H1 (cell line): ENCODE data around the gene H6PD. TPM values are rescaled to one million over a fixed set of nuclear protein-coding genes. Genes with fewer than 3 reads are reported as not detected.

Experiments used
- CTCF ChIA-PET: fragments of 300-600 bp; sonication (Branson Sonifier 250); formaldehyde crosslinking; loops from one replicate; lab custom pipeline; 2021; ENCODE audit not compliant: partially characterized antibody; lab: Charles Lee
- POLR2A ChIA-PET: fragments of 300-600 bp; sonication (Branson Sonifier 250); formaldehyde crosslinking; loops from one replicate; lab custom pipeline; 2021; ENCODE audit warnings: inconsistent platforms; ENCODE audit not compliant: partially characterized antibody; lab: Charles Lee
- DNase-seq, 2 experiments: peaks; one replicate each; pipeline versions ENCODE4 v3.0.0 to v3.0.0-alpha.2; 2010 to 2022; ENCODE audit warnings: low spot score in 2 of 2, low read depth in 1 of 2, mixed read lengths in 1 of 2
- FAIRE-seq: peaks from 2 replicates; lab custom pipeline; 2011; peaks lifted over from hg19 to GRCh38; lab: Jason Lieb, UNC
- H2AFZ ChIP-seq: 2 replicates; pipeline ENCODE4 v1.8.1; 2012; ENCODE audit warnings: low read length, inconsistent platforms
- H2AK5ac ChIP-seq: 2 replicates; pipeline ENCODE4 v1.6.1; 2013; ENCODE audit warnings: low read depth, low read length
- H2BK120ac ChIP-seq: replicated peaks from 2 replicates; pipeline ENCODE3; 2013; ENCODE audit warnings: low read depth, low read length, inconsistent platforms
- H2BK12ac ChIP-seq: 2 replicates; pipeline ENCODE4 v1.6.1; 2013; ENCODE audit warnings: low read depth, low read length
- H2BK15ac ChIP-seq: 2 replicates; pipeline ENCODE4 v1.6.1; 2013; ENCODE audit warnings: low read length
- H2BK20ac ChIP-seq: 2 replicates; pipeline ENCODE4 v1.6.1; 2013; ENCODE audit warnings: low read length
- H2BK5ac ChIP-seq: 2 replicates; pipeline ENCODE4 v1.6.1; 2013; ENCODE audit warnings: low read depth, low read length
- H3K14ac ChIP-seq: 2 replicates; pipeline ENCODE4 v1.6.1; 2013; ENCODE audit warnings: inconsistent platforms; ENCODE audit not compliant: insufficient read length
- H3K18ac ChIP-seq: 2 replicates; pipeline ENCODE4 v1.6.1; 2013; ENCODE audit warnings: low read length; ENCODE audit errors: extremely low read depth
- H3K23ac ChIP-seq: 2 replicates; pipeline ENCODE4 v1.6.1; 2013; ENCODE audit warnings: inconsistent platforms; ENCODE audit not compliant: insufficient read length
- H3K23me2 ChIP-seq: 2 replicates; pipeline ENCODE4 v1.6.1; 2013; ENCODE audit warnings: low read depth, low read length
- H3K27ac ChIP-seq: 2 replicates; pipeline ENCODE4 v1.6.1; 2011; ENCODE audit warnings: low read depth, low read length, inconsistent platforms
- H3K27me3 ChIP-seq, 4 experiments: replicated peaks in 1 of 4; 1 replicate in 1 of 4; 2 replicates in 3 of 4; pipeline versions ENCODE4 v1.6.1 to v1.8.1; 2011 to 2013; ENCODE audit warnings: low read length in 3 of 4, mild to moderate bottlenecking in 3 of 4, inconsistent platforms in 2 of 4, mixed read lengths in 2 of 4, moderate library complexity in 1 of 4; ENCODE audit not compliant: control insufficient read depth in 3 of 4, insufficient read depth in 3 of 4; ENCODE audit errors: extremely low read depth in 1 of 4
- H3K36me3 ChIP-seq, 4 experiments: 2 replicates each; pipeline versions ENCODE4 v1.6.1 to v1.8.1; 2011 to 2013; ENCODE audit warnings: mild to moderate bottlenecking in 4 of 4, low read length in 3 of 4, moderate library complexity in 2 of 4, control low read depth in 1 of 4, inconsistent platforms in 1 of 4; ENCODE audit not compliant: insufficient read depth in 4 of 4, control insufficient read depth in 2 of 4
- H3K4ac ChIP-seq: replicated peaks from 2 replicates; pipeline ENCODE3; 2013; ENCODE audit warnings: low read length, low read depth, mixed read lengths, inconsistent platforms; ENCODE audit not compliant: insufficient read length
- H3K4me1 ChIP-seq, 4 experiments: replicated peaks in 1 of 4; 1 replicate in 1 of 4; 2 replicates in 3 of 4; pipeline versions ENCODE4 v1.6.1 to v1.8.1; 2011 to 2013; ENCODE audit warnings: low read length in 3 of 4, inconsistent platforms in 2 of 4, mixed read lengths in 1 of 4; ENCODE audit not compliant: insufficient read depth in 4 of 4, control insufficient read depth in 3 of 4
- H3K4me2 ChIP-seq, 2 experiments: 2 replicates each; pipeline versions ENCODE4 v1.6.1 to v1.8.1; 2011 to 2013; ENCODE audit warnings: low read depth in 2 of 2, low read length in 2 of 2, control low read depth in 1 of 2, inconsistent platforms in 1 of 2, mild to moderate bottlenecking in 1 of 2; ENCODE audit not compliant: insufficient read depth in 1 of 2
- H3K4me3 ChIP-seq, 4 experiments: fragments of 200-600, 300-600 bp in 1 of 4; sonication (generic), shearing (Covaris generic), sonication (Bioruptor Twin) in 1 of 4; 2 replicates each; pipeline versions ENCODE4 v1.5.1 to v1.8.1; 2011 to 2016; ENCODE audit warnings: low read length in 4 of 4, low read depth in 3 of 4, control low read depth in 2 of 4, inconsistent platforms in 2 of 4, mild to moderate bottlenecking in 2 of 4, mixed read lengths in 1 of 4, moderate library complexity in 1 of 4; ENCODE audit not compliant: insufficient read depth in 2 of 4; ENCODE audit errors: extremely low read depth in 1 of 4
- H3K56ac ChIP-seq: replicated peaks from 2 replicates; pipeline ENCODE3; 2013; ENCODE audit warnings: low read depth, mild to moderate bottlenecking, mixed read lengths, low read length, inconsistent platforms; ENCODE audit not compliant: insufficient read length
- H3K79me1 ChIP-seq: 2 replicates; pipeline ENCODE4 v1.6.1; 2013; ENCODE audit warnings: low read depth, low read length, control low read depth
- H3K79me2 ChIP-seq, 2 experiments: 2 replicates each; pipeline versions ENCODE4 v1.6.1 to v1.8.1; 2012 to 2013; ENCODE audit warnings: low read length in 2 of 2, mild to moderate bottlenecking in 2 of 2, inconsistent platforms in 1 of 2; ENCODE audit not compliant: insufficient read depth in 2 of 2, control insufficient read depth in 1 of 2
- H3K9ac ChIP-seq, 4 experiments: replicated peaks in 1 of 4; 1 replicate in 1 of 4; 2 replicates in 3 of 4; pipeline versions ENCODE4 v1.6.1 to v1.8.1; 2011 to 2013; ENCODE audit warnings: low read depth in 3 of 4, low read length in 3 of 4, control low read depth in 2 of 4, mild to moderate bottlenecking in 2 of 4, moderate library complexity in 2 of 4, inconsistent platforms in 1 of 4; ENCODE audit errors: extremely low read depth in 1 of 4
- H3K9me3 ChIP-seq, 2 experiments: 2 replicates each; pipeline versions ENCODE4 v1.6.1 to v1.8.1; 2012 to 2013; ENCODE audit warnings: mild to moderate bottlenecking in 2 of 2, moderate library complexity in 2 of 2, control low read depth in 1 of 2, inconsistent platforms in 1 of 2, low read depth in 1 of 2, low read length in 1 of 2, mixed read lengths in 1 of 2; ENCODE audit not compliant: insufficient read depth in 2 of 2
- H4K20me1 ChIP-seq, 2 experiments: replicated peaks in 1 of 2; 2 replicates each; pipeline versions ENCODE3 to v1.8.1; 2011 to 2013; ENCODE audit warnings: inconsistent platforms in 2 of 2, low read length in 2 of 2, mild to moderate bottlenecking in 1 of 2; ENCODE audit not compliant: insufficient read depth in 2 of 2, control insufficient read depth in 1 of 2
- H4K5ac ChIP-seq: 2 replicates; pipeline ENCODE4 v1.6.1; 2013; ENCODE audit warnings: low read length, low read depth, mixed read lengths, inconsistent platforms; ENCODE audit not compliant: insufficient read length
- H4K8ac ChIP-seq: 2 replicates; pipeline ENCODE4 v1.8.0; 2013; ENCODE audit warnings: mild to moderate bottlenecking, moderate library complexity, low read length, inconsistent platforms; ENCODE audit not compliant: insufficient read depth; ENCODE audit errors: extremely low read depth
- H4K91ac ChIP-seq: replicated peaks from 2 replicates; pipeline ENCODE3; 2013; ENCODE audit warnings: low read length, mixed read lengths, inconsistent platforms; ENCODE audit not compliant: insufficient read length
- EP300 ChIP-seq, 2 experiments: IDR thresholded peaks; 1 replicate in 1 of 2; 2 replicates in 1 of 2; pipeline ENCODE4 v1.6.1; 2011 to 2012; ENCODE audit warnings: low read depth in 2 of 2, low read length in 2 of 2, mild to moderate bottlenecking in 2 of 2, borderline replicate concordance in 1 of 2, inconsistent platforms in 1 of 2, moderate library complexity in 1 of 2
- JUN ChIP-seq: IDR thresholded peaks from 2 replicates; pipeline ENCODE4 v1.6.1; 2011; ENCODE audit warnings: low read depth, mild to moderate bottlenecking, improper control_type of control experiment, low read length
- KDM4A ChIP-seq: IDR thresholded peaks from one replicate; pipeline ENCODE4 v1.7.1; 2012; ENCODE audit warnings: low read depth, mild to moderate bottlenecking, moderate library complexity, low read length, inconsistent platforms; ENCODE audit not compliant: severe bottlenecking
- NANOG ChIP-seq: IDR thresholded peaks from 2 replicates; pipeline ENCODE4 v1.6.1; 2011; ENCODE audit warnings: low read length, low read depth, mild to moderate bottlenecking, inconsistent platforms; ENCODE audit not compliant: insufficient read depth, poor library complexity, severe bottlenecking
- NRF1 ChIP-seq: IDR thresholded peaks from 2 replicates; pipeline ENCODE4 v1.6.1; 2011; ENCODE audit warnings: mild to moderate bottlenecking, low read depth, low read length, improper control_type of control experiment
- RFX5 ChIP-seq: IDR thresholded peaks from 2 replicates; pipeline ENCODE4 v1.6.1; 2011; ENCODE audit warnings: low read depth, low read length, improper control_type of control experiment, borderline replicate concordance
- SIN3A ChIP-seq, 2 experiments: IDR thresholded peaks in 1 of 2; conservative IDR thresholded peaks in 1 of 2; 2 replicates each; pipeline ENCODE4 v1.6.1; 2011 to 2012; ENCODE audit warnings: low read length in 2 of 2, improper control_type of control experiment in 1 of 2, low read depth in 1 of 2, mild to moderate bottlenecking in 1 of 2
- TAF7 ChIP-seq: optimal IDR thresholded peaks from 2 replicates; pipeline ENCODE3; 2011; ENCODE audit warnings: low read depth, mild to moderate bottlenecking, inconsistent platforms, low read length, moderate library complexity, borderline replicate concordance
- TBP ChIP-seq: IDR thresholded peaks from 2 replicates; pipeline ENCODE4 v1.6.1; 2011; ENCODE audit warnings: low read depth, low read length, improper control_type of control experiment
- WGBS, 2 experiments: shearing (Covaris generic) in 1 of 2; methylation state at CpG; one replicate each; pipeline versions ENCODE4 v1.1.6 to v1.1.7; 2013 to 2015; ENCODE audit warnings: low lambda C conversion rate in 2 of 2, mixed read lengths in 2 of 2, inconsistent platforms in 1 of 2, low coverage in 1 of 2, missing lambda C conversion rate in 1 of 2; ENCODE audit not compliant: insufficient replicate concordance in 2 of 2, insufficient coverage in 1 of 2, insufficient read length in 1 of 2; ENCODE audit errors: extremely low coverage in 1 of 2, missing lambda C conversion rate in 1 of 2; 5-methylcytosine and 5-hydroxymethylcytosine counted together
- polyA plus RNA-seq, 7 experiments: library from polyadenylated mRNA; depleted of rRNA in 3 of 7; stranded (reverse) in 5 of 7; unstranded in 2 of 7; fragments of >200 nt in 5 of 7; fragments of 200-250 nt in 2 of 7; gene quantifications; 1 replicate in 5 of 7; 2 replicates in 1 of 7; 4 replicates in 1 of 7; pipeline versions ENCODE4 v1.2.1 to v1.2.3, GENCODE V29; 2011 to 2013; ENCODE audit warnings: missing spikeins in 2 of 7, mixed read lengths in 2 of 7
- total RNA-seq: library from RNA; stranded (reverse); fragmentation: NEBNext Ultra II Directional; extraction: Animal tissue kit (Norgen Biotek cat#: 25700); gene quantifications from 2 replicates; pipeline ENCODE4 v1.2.1, GENCODE V29; 2021

Gene H6PD
- total and polyA plus RNA-seq, 2 of the 8 experiments (the other 6 are each of a cell fraction or from before 2014, with no cell fraction given): 3.6 to 3.8 TPM

DNA sequence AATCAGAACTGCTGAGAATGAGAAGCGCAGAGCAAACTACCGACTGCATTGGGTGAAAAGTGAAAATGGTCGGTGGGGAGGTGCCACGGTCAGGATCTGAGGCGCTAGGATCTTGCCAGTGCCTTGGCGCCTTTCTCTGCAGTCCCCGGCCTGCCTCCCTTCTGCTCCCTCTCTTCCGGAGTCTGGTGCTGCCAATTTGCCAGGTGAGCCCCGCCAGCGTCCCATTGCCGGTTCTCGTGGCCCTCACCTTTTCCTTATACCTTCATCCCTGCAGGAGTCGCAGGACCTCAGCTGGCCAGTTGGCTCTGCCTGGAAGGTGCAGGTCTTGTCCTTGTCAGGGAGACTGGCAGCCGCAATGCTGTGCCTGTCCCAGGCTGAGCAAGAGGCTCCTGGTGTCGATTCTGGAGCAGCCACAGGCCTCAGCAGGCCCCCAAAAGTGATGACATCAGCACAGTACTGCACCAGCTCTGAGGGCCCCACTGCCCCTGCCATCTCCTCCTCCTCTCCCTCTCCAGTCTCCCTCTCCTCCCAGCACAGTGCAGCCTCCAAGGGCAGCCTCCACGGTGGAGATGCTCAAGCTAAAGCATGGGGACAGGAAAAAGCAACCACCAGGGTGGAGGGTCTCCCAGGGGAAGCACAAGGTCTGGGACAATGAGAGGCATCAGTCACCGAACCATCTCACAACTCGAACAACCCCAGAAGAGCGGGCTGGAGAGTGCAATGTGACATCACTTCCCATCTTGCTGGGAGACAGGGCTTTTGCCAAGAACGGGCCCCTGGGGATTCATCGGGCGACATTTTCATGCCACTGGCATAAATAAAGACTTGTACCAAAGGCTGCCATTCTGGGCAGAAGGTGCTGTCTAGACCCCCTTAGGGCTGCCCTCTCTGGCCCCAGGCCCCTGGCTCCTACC, 37.1 kb upstream of the H6PD start:
- Histone ChIP-seq H3K4me2 (no peak overlapping the region; a peak in 1 of 4 replicates), H4K5ac (no peak overlapping the region), H4K20me1 (peaks cover 0 to 4% of the 10 kb centered on the region in 2 experiments), H3K4ac (no peak overlapping the region), H2BK20ac (0 out of 2 replicates have a peak overlapping the region, but pooled peaks have one; percentile 48), H3K23me2 (peaks cover 9% of the 10 kb centered on the region; the same call in 1 of the 2 replicates), H3K56ac (no peak overlapping the region), H3K18ac (no peak overlapping the region), H3K79me2 (no peaks in the 10 kb centered on the region), H4K8ac (no peak overlapping the region), H3K23ac (no peak overlapping the region), H3K9me3 (no peaks in the 10 kb centered on the region), H2BK120ac (no peak overlapping the region), H3K36me3 (no peaks in the 10 kb centered on the region), H2BK15ac (peak overlapping the region; percentile 53; the same call in 1 of the 2 replicates), H2BK12ac (peak overlapping the region; percentile 12; the same call in 1 of the 2 replicates), H3K9ac (no peak overlapping the region), H3K14ac (no peak overlapping the region), H3K27me3 (peaks cover 40 to 59% (median 55%) of the 10 kb centered on the region in 4 experiments), H4K91ac (no peak overlapping the region), H3K4me1 (peaks cover 0 to 15% (median 7%) of the 10 kb centered on the region in 4 experiments; a peak in 6 of 7 replicates), H3K4me3 (no peak overlapping the region), H3K27ac (no peak overlapping the region), H2BK5ac (no peak overlapping the region), H2AK5ac (0 out of 2 replicates have a peak overlapping the region, but pooled peaks have one; percentile 1), H2AFZ (no peak overlapping the region), H3K79me1 (no peaks in the 10 kb centered on the region)
- ChIA-PET POLR2A (interaction anchor here (1.4 to 1.7 kb wide), 3 partner anchors 15 to 188 kb away, joined by 3 to 8 read pairs (median 4); no protein-coding TSS in a partner anchor), CTCF (interaction anchor here (0.6 to 5.4 kb wide), 25 partner anchors 9 to 193 kb away, joined by 3 to 45 read pairs (median 6); no protein-coding TSS in a partner anchor)
- 86% methylated on average over 22 of the region's 22 CpGs; no CpG with 5 or more reads in 1 of the 2 experiments for WGBS, 2 experiments
- FAIRE-seq (no peak), DNase-seq (no peak)
- TF ChIP-seq EP300 (IDR thresholded peaks at IDR 0.05; ENCODE audit: borderline replicate concordance in 1 of 2, low read depth in 2 of 2, low read length in 2 of 2) (no peak), TAF7 (no peak), NRF1 (no peak), JUN (no peak), NANOG (no peak), TBP (no peak), KDM4A (no peak), RFX5 (no peak), SIN3A (conservative IDR thresholded peaks at IDR 0.05 in 1 of 2, IDR thresholded peaks at IDR 0.05 in 1 of 2; ENCODE audit: low read depth in 1 of 2, low read length in 2 of 2) (no peak)
